IPS-15b (cell line): ENCODE data around the gene PPP2R5D.
A peak's percentile ranks its signal among the peaks of the same experiment; 100 is the strongest.

Experiments used
- H3K27me3 ChIP-seq: one replicate; pipeline ENCODE4 v1.6.1; 2013; ENCODE audit warnings: low read length; ENCODE audit not compliant: control insufficient read depth, insufficient read depth
- H3K36me3 ChIP-seq: one replicate; pipeline ENCODE4 v1.6.1; 2013; ENCODE audit warnings: low read length; ENCODE audit not compliant: control insufficient read depth, insufficient read depth
- H3K4me1 ChIP-seq: one replicate; pipeline ENCODE4 v1.6.1; 2013; ENCODE audit warnings: mild to moderate bottlenecking, low read length; ENCODE audit not compliant: control insufficient read depth, insufficient read depth
- H3K4me3 ChIP-seq: one replicate; pipeline ENCODE4 v1.5.1; 2013; ENCODE audit warnings: low read depth, low read length
- H3K9ac ChIP-seq: one replicate; pipeline ENCODE4 v1.6.1; 2013; ENCODE audit warnings: low read depth, mild to moderate bottlenecking, low read length
- H3K9me3 ChIP-seq: one replicate; pipeline ENCODE4 v1.6.1; 2013; ENCODE audit warnings: mild to moderate bottlenecking, low read length; ENCODE audit not compliant: control insufficient read depth, insufficient read depth

Gene PPP2R5D

DNA sequence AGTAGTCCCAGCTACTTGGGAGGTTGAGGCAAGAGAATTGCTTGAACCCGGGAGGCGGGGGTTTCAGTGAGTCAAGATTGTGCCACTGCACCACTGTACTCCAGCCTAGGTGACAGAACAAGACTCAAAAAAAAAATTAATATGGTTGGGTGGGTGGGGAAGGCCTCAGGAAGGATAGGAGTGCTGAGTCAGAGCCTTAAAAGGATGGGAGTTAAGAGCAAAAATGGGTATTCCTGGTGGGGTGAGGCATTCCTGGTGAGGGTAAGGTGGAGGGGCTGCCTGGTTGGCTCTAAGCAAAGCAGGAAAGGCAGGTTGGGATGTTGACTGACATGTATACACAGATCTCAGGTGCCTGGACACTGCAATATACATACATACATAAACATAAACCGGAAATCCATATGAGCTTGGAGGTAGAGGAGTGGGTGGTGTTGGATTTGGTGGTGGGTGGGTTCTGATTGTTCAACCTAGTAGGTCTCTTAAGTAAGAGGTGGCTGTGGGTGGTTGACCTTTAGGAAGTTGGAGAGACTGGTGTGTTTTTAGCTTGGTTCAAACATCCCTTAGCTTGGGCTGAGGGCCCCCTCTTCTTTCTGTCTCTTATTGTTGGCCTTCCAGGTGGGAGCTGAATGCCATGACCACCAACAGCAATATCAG, 35.8 kb downstream of the PPP2R5D start:
- H3K9me3 ChIP-seq: no peaks in the 10 kb centered on the region
- peaks cover 34% of the 10 kb centered on the region for H3K36me3 ChIP-seq
- peaks cover 2% of the 10 kb centered on the region for H3K4me1 ChIP-seq
- no peaks in the 10 kb centered on the region for H3K27me3 ChIP-seq
- H3K9ac ChIP-seq: no peak overlapping the region
- H3K4me3 ChIP-seq: no peak overlapping the region

GRCh38 chr6:43020847-43021246, 36.5 kb downstream of the PPP2R5D start:
- no peaks in the 10 kb centered on the region for H3K4me1 ChIP-seq
- H3K9me3 ChIP-seq: no peaks in the 10 kb centered on the region
- H3K4me3 ChIP-seq: peak overlapping the region; percentile 100
- no peaks in the 10 kb centered on the region for H3K27me3 ChIP-seq
- peaks cover 36% of the 10 kb centered on the region for H3K36me3 ChIP-seq
- H3K9ac ChIP-seq: peak overlapping the region; percentile 88

DNA sequence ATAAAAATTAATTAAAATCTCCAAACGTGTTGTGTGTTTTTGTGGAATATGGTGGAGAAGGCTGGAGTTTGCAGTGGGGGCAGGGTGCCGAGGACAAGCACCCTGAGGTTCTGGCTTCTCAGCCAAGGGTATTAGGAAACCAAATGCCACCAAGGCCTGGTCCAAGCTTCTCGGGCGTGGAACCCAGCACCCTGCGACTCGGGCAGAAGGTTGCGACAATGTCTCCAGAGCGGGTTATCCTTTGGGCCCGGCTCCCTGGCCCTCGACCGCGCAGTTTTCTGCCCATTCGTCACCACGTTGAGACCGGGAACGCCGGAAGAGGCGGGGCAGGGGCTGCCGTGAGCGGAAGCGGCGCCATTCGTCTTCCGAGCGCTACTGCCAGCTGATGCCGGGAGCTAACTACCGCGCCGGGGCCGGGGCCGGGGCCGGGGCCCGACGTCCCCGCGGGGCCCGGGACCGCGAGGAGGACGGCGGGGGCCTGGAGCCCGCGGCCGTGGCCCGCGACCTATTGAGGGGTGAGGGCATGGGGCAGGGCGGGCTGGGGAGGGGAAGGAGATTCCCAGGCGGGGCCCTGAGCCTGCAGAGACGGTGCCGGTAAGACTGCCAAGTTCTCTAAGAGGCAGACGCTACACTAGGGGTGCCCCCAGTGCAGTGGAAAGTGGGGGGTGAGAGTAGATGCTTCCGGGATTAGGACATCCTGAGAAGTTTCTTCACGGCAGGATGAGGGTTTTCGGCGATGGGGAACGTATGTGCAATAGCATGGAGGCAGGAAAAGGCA, 37.1 kb downstream of the PPP2R5D start, which contains the start of gene RRP36:
TSS of gene RRP36 (plus strand) at position 354 of the 778 bp plus-strand sequence. CDS start at position 386, 32 bp downstream.
- Histone ChIP-seq H3K4me1 (no peaks in the 10 kb centered on the region), H3K9ac (peak within 1 kb of the TSS; percentile 99), H3K9me3 (no peaks in the 10 kb centered on the region), H3K36me3 (peaks cover 42% of the 10 kb centered on the region), H3K4me3 (peak within 1 kb of the TSS; percentile 100), H3K27me3 (no peaks in the 10 kb centered on the region)

DNA sequence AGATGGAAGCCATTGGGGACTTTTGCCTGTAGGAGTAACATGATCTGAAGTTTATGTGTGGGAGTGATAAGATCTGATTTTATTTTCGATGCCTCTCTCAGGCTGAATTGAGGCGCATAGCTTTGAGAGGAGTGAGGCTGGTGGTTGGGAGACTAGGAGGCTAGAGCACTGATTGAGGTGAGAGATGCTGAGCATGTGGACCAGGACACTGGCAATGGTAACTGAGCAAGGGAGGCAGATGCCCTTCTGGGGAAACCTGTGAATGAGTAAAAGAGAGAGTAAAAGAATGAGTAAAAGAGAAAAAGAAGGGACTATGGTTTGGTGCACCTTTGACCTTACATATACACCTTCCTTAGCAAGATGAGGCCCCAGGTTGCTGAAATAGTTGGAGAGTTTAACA, 40.1 kb downstream of the PPP2R5D start:
- no peaks in the 10 kb centered on the region for H3K9me3 ChIP-seq
- H3K36me3 ChIP-seq: peaks cover 43% of the 10 kb centered on the region
- no peaks in the 10 kb centered on the region for H3K27me3 ChIP-seq
- H3K4me3 ChIP-seq: no peak overlapping the region
- H3K9ac ChIP-seq: no peak overlapping the region
- no peaks in the 10 kb centered on the region for H3K4me1 ChIP-seq

DNA sequence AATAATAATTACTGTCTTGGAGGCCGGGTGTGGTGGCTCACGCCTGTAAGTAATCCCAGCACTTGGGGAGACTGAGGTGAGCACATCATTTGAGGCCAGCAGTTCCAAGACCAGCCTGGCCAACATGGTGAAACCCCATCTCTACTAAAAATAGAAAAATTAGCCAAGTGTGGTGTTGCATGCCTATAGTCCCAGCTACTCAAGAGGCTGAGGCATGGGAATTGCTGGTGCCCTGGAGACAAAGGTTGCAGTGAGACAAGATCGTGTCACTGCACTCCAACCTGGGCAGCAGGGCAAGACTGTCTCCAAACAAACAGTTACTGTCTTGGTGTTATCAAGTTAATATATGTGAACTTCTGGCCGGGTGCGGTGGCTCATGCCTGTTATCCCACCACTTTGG, 42.0 kb downstream of the PPP2R5D start:
- peaks cover 49% of the 10 kb centered on the region for H3K36me3 ChIP-seq

DNA sequence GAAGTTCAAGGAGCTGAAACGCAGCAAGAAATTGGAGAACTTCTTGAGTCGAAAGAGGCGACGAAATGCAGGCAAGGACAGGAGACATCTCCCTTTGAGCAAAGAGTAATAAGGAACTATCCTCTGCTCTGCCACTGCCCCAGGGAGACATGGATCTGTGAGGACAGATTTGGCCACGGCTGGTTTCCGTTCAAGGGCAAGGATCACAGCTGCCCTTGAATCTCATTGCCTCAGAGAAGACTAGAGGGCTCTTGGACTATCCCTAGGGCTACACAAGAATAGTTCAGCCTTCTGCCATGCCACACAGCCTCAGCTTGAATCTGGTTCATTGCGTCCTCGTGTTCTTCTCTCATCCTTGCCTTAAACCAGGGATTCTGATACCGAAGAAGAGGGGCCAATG, 44.8 kb downstream of the PPP2R5D start:
- H3K9me3 ChIP-seq: no peaks in the 10 kb centered on the region
- no peaks in the 10 kb centered on the region for H3K4me1 ChIP-seq
- no peaks in the 10 kb centered on the region for H3K27me3 ChIP-seq
- H3K9ac ChIP-seq: no peak overlapping the region
- H3K4me3 ChIP-seq: no peak overlapping the region
- H3K36me3 ChIP-seq: peaks cover 48% of the 10 kb centered on the region

More for the DNA sequence above, 42.0 kb downstream of the PPP2R5D start:
- no peak overlapping the region for H3K9ac ChIP-seq
- H3K4me1 ChIP-seq: no peaks in the 10 kb centered on the region
- no peaks in the 10 kb centered on the region for H3K27me3 ChIP-seq
- H3K4me3 ChIP-seq: no peak overlapping the region
- no peaks in the 10 kb centered on the region for H3K9me3 ChIP-seq

GRCh38 chr6:43032326-43032725, 48.0 kb downstream of the PPP2R5D start:
- Histone ChIP-seq H3K9ac (no peak overlapping the region), H3K27me3 (no peaks in the 10 kb centered on the region), H3K4me3 (no peak overlapping the region), H3K36me3 (peaks cover 30% of the 10 kb centered on the region), H3K9me3 (no peaks in the 10 kb centered on the region), H3K4me1 (no peaks in the 10 kb centered on the region)

- H3K4me3 ChIP-seq: no peak overlapping the region
- no peaks in the 10 kb centered on the region for H3K9me3 ChIP-seq
- no peak overlapping the region for H3K9ac ChIP-seq
- H3K36me3 ChIP-seq: peaks cover 31% of the 10 kb centered on the region
- H3K27me3 ChIP-seq: no peaks in the 10 kb centered on the region
- H3K4me1 ChIP-seq: no peaks in the 10 kb centered on the region
Measured at GRCh38 chr6:43033496-43034189, 49.3 kb downstream of the PPP2R5D start.

DNA sequence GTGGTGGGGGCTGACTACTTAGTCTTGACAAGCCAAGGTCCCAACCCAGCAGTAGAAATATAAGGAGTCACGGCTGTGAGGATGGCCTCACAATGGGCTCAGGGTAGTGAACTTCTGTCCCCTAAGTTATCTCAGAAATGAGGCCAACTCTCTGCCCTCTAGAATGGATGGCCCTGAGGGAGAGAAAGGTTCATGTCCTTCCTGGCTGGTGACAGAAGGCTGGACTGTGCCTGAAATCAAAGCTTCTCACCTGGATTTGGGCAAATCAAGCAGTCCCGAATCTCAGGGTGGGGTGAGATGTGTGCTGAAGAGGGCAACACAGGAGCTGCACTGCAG, 49.8 kb downstream of the PPP2R5D start:
- peaks cover 29% of the 10 kb centered on the region for H3K36me3 ChIP-seq
- no peaks in the 10 kb centered on the region for H3K9me3 ChIP-seq
- no peak overlapping the region for H3K4me3 ChIP-seq
- no peak overlapping the region for H3K9ac ChIP-seq
- no peaks in the 10 kb centered on the region for H3K4me1 ChIP-seq
- H3K27me3 ChIP-seq: no peaks in the 10 kb centered on the region

DNA sequence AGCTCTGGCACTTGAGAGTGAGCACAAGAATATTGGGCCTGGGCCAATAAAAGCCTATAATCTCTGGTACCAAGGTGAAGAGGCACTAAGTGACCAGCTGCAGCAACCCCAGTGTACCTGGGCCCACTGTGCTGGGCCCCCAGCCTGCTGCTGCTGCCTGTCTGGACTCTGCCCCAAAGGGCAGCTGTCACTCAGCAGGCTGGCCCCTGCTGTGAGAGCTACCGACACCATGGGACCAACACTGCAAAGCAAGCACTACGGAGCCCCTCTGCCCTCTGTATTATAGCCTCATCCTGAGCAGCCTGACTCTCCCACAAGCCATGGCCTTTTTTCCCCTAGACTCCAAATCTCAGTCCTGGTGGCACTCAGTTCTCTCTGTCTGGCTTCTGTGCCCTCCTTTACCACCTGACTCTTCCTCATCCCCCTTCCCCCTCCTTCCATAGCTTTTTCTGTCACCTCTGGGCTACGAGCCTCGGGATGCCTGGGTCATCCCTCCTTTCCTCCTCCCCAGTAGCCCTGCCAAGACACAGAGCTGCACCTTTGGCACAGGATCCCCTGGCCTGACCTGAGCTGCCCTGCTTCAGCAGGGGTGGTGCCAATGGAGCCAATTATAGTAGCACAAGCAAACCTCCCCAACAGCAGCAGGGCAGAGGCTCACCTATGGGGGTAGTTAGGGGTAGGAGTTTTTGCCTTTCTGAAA, 51.3 kb downstream of the PPP2R5D start:
- Histone ChIP-seq H3K9me3 (no peaks in the 10 kb centered on the region), H3K36me3 (peaks cover 26% of the 10 kb centered on the region), H3K4me3 (no peak overlapping the region), H3K27me3 (no peaks in the 10 kb centered on the region), H3K4me1 (no peaks in the 10 kb centered on the region), H3K9ac (no peak overlapping the region)

GRCh38 chr6:43036712-43037111, 52.3 kb downstream of the PPP2R5D start:
- Histone ChIP-seq H3K4me3 (no peak overlapping the region), H3K27me3 (no peaks in the 10 kb centered on the region), H3K9ac (no peak overlapping the region), H3K36me3 (peaks cover 30% of the 10 kb centered on the region), H3K9me3 (no peaks in the 10 kb centered on the region), H3K4me1 (no peaks in the 10 kb centered on the region)
